A172 (cell line): ENCODE results near the gene CENPX. TPM values are rescaled to one million over a fixed set of nuclear protein-coding genes. Genes with fewer than 3 reads are reported as not detected.
"Not testable (repeated sequence)": the region's sequence is repeated elsewhere in the genome, so short reads cannot be mapped to it uniquely, and the experiment has no call there.

Experiments
- DNase-seq: peaks from one replicate; pipeline ENCODE4 v3.0.0-alpha.2; 2015; ENCODE audit warnings: low spot score
- total RNA-seq: library from RNA; depleted of rRNA; stranded (reverse); fragments of >200 nt; shearing (Covaris generic); gene quantifications from 2 replicates; pipeline ENCODE4 v1.2.3, GENCODE V29; 2014

The CENPX gene
- total RNA-seq, 1 experiment from 2014 or later, result 163 TPM

- no peak for DNase-seq
Observed at GRCh38 chr17:82039695-82040299, 17.1 kb upstream of the CENPX start.

GRCh38 chr17:82038796-82039409 lies 16.2 kb upstream of the CENPX start:
- not testable (repeated sequence) for DNase-seq

DNA sequence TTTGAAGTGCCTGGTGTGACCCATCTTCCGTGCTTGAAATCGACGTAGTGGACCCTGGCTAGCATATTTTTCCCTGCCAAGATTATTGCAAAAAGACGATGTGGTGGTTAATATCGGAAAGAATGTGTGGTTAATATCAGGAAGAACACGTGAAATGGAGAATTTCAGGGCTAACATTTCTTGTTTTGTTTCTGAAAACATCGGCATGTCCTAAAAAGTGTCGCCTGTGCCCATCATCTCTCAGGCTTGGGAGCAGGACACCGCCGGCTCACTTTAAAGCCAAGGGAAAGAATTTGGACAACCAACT lies 15.2 kb upstream of the CENPX start:
- no peak for DNase-seq

GRCh38 chr17:82037092-82037888 lies 14.6 kb upstream of the CENPX start, which contains the start of gene DCXR:
TSS of gene DCXR (minus strand) at chr17:82037697. CDS start at chr17:82037682, 15 bp downstream.
- peak; percentile 93 for DNase-seq

DNA sequence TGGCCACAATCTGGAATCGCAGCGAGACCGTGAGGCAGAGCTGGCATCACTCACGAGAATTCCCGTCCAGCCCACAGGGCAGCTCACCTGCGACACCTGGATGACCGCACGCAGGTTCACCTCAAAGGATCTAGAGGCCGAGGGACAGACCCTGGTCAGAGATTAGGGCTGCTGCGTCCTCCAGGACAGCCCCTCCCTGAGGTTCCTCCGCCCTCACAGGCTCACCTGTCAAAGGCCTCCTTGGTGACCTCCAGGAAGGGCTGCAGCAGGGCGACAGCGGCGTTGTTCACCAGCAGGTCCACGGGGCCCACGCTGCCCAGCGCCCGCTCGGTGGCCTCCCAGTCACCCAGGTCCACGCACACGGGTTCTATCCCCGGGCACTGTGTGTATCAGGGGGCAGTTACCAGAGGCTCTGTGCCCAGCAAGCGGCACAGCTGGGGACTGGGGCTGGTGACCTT lies 14.0 kb upstream of the CENPX start:
- no peak for DNase-seq

- DNase-seq, result no peak
Observed at GRCh38 chr17:82035956-82036633, 13.4 kb upstream of the CENPX start.

GRCh38 chr17:82035488-82035887 lies 12.8 kb upstream of the CENPX start:
- no peak for DNase-seq

DNA sequence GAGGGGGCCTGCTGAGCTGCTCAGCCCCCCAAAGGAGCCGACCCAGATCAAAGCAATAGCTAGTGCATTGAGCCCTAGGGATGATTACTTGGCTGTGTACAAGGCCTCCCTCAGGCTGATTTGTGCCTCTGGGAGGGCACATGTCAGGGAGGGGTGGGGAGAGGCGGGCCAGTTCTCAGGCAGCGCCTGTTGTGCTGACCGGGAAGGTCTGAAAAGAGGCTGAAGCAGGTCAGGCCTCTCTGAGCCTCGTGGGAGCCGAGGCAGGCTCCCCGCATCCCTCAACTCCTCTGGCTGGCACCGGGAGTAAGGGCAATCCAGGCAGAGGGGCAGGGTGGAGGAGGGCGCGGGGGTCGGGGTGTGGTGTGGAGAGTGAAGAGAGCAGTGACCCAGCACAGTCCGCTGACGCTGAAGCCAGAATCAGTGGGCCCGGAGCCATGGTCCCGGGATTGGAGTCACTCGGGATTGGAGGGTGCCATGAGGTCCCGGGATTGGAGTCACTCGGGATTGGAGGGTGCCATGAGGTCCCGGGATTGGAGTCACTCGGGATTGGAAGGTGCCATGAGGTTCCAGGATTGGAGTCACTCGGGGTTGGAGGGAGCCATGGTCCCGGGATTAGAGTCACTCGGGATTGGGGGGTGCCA lies 11.8 kb upstream of the CENPX start:
- no peak for DNase-seq

- no peak for DNase-seq
Observed at GRCh38 chr17:82033359-82034085, 10.8 kb upstream of the CENPX start.

DNA sequence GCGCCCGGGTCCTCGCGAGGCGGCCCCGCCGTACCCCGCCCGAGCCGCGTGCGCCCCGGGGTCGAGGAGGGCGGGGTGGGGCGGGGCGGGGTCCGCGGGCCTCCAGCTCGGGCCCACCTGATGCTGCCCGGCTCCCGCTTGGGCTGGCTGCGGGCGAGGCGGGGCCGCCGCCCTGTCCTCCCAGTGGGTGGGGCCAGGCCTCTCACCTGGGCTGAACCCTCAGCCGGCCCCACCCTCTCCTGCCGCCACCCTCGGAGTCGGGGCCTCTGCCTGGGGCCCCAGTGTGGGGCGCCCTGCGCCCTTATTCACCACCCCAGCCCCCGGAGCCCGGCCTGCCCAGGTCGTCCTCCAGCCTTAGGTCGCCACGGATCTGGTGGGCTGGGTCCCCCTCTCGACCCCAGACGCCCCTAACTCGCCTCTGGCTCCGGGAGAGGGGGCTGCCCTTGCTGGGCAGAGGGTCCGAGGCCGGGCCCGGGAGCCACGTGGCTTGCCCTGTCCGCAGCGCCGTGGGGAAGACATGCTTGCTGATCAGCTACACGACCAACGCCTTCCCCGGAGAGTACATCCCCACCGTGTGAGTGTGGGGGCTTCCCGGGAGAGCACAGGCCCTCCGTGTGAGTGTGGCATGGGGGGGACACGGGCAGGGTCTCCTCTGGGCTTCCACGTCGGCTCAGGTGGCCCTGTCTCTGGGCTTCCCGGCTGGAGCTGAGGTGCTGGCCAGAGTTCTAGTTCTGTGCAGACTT lies 9.4 kb upstream of the CENPX start:
- DNase-seq, result no peak

- no peak for DNase-seq
Observed at GRCh38 chr17:82031303-82031884, 8.7 kb upstream of the CENPX start, which contains the start of gene RAC3. TSS of gene RAC3 (plus strand) at chr17:82031678. CDS start at chr17:82031762, 84 bp downstream.

- no peak for DNase-seq
Observed at GRCh38 chr17:82030470-82031302, 8.0 kb upstream of the CENPX start.

GRCh38 chr17:82029990-82030469 lies 7.4 kb upstream of the CENPX start:
- DNase-seq, result no peak

- no peak for DNase-seq
Observed at GRCh38 chr17:82029391-82029790, 6.7 kb upstream of the CENPX start.

- DNase-seq, result no peak
Observed at GRCh38 chr17:82028966-82029365, 6.3 kb upstream of the CENPX start.

- no peak for DNase-seq
Observed at GRCh38 chr17:82028246-82028645, 5.6 kb upstream of the CENPX start.

DNA sequence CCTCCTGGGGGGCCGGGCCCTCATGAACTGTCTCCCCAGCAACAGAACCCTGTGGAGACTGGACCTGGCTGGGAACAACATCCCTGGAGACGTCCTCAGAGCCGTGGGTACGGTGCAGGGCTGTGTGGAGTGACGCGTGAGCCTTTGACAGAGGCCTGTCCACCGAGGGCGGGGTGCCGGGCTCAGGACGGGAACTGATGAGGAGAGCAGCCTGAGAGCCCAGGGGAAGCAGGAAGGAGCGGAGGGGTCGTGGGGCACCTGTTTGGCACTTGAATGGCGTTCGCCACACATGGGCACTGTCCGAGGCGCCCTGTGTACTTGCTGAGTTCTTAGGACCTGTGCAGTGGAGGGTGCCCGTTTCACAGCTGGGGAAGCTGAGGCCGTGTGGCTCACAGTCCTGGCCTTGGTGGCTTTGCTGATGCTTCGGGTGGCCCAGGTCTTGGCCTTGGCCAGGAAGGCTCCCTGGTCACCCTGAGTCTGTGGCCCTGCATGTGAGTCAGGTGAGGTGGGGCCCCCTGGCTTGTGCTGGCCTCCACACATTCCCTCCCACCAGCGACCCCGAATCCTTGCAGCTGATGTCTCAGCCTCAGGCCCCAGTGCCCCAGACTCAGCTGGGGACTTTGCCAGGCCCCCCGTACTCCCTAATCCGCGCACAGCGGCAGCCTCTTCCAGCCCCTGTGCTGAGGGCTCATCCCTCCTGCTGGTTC lies 2.9 kb upstream of the CENPX start:
- DNase-seq, result no peak

DNA sequence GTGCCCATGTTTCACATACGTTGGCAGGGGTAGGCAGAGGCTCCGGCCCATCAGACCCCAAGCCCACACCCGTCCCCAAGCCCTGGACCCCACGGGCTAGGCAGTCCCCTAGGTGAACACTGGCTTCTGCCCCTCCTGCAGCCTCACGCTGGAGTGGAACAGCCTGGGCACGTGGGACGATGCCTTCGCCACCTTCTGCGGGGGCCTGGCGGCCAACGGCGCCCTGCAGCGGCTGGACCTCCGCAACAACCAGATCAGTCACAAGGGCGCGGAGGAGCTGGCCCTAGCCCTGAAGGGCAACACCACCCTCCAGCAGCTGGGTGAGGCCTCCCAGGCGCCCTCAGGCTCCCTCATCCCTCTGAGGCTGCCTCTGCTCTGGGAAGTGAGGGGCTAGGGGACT lies 2.2 kb upstream of the CENPX start:
- DNase-seq, result no peak
